Fibroblast of lung (primary cell): ENCODE measurements around the gene MCF2L.

Experiments
- CTCF ChIP-seq, 2 donors: IDR thresholded peaks in 1 of 2; conservative IDR thresholded peaks in 1 of 2; 1 replicate in 1 of 2; 2 replicates in 1 of 2; pipeline ENCODE4 v1.5.1; 2011 to 2012; ENCODE audit warnings: low read length in 2 of 2, control low read depth in 1 of 2, inconsistent platforms in 1 of 2, low read depth in 1 of 2, mild to moderate bottlenecking in 1 of 2
- EZH2 ChIP-seq: IDR thresholded peaks from 2 replicates; pipeline ENCODE4 v1.5.1; 2012; ENCODE audit warnings: low read length, control low read depth, mild to moderate bottlenecking; ENCODE audit errors: missing control alignments

- TF ChIP-seq CTCF (conservative IDR thresholded peaks at IDR 0.05 in 1 of 2, IDR thresholded peaks at IDR 0.05 in 1 of 2; ENCODE audit: low read depth in 1 of 2, low read length in 2 of 2), result no peak
- TF ChIP-seq EZH2, result no peak
Measured at GRCh38 chr13:113032291-113032690, 63.3 kb downstream of the MCF2L start.
